ENCODE data around the gene EDEM1.
A peak's percentile ranks its signal among the peaks of the same experiment; 100 is the strongest.
"Not testable (repeated sequence)": the region's sequence is repeated elsewhere in the genome, so short reads cannot be mapped to it uniquely, and the experiment has no call there.

The EDEM1 gene

DNA sequence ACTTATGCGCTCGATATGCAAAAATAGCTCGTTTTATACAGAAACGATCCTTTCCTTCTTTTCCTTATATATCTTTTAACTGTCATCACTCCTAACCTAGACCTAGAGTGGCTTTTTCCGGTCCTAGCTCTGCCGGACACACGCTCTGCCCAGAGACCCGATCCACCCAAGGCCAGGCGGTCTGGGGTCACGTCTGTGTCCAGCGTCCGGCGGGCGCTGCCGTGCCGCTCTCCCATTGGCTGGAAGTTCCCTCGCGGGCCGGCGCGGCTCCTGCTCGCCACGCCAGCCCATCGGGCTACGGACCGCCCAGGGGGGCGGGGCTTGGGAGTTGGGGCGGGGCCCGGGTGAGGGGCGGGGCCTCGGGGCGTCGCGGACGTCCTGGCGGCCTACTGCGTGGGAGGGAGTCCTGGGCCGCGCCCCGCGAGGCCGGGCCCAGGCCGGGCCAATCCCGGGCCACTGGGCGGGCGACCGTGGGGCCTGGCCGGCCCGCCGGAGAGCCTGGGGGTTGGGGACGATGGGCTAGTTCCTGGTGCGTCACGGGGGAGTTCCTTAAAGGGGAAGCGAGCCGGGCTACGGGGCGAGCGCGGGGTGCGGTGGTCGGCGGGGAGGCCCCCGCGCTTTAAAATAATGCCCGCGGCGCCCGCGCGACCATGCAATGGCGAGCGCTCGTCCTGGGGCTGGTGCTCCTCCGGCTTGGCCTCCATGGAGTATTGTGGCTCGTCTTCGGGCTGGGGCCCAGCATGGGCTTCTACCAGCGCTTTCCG is at the start of gene EDEM1:
EDEM1 (plus strand) TSS at position 552 of the 764 bp plus-strand sequence; CDS start at position 651, 99 bp downstream.
- peak; percentile 68 for DNase-seq (ENCODE audit: low read depth, low spot score)

GRCh38 chr3:5138214-5138981 is 49.1 kb upstream of the EDEM1 start:
- no peak for DNase-seq (ENCODE audit: low read depth, low spot score)

DNA sequence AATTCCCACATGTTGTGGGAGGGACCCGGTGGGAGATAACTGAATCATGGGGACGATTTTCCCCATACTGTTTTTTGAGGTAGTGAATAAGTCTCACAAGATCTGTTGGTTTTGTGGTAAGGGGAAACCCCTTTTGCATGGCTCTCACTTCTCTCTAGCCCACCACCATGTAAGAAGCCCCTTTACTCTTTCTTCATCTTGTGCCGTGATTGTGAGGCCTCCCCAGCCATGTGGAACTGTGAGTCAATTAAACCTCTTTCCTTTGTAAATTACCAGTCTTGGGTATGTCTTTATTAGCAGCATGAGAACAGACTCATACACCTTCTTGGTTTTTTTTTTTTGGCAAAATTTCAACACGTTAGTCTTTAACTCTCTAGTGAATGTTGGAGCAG is 47.3 kb upstream of the EDEM1 start:
- DNase-seq (ENCODE audit: low read depth, low spot score): no peak

- no peak for DNase-seq (ENCODE audit: low read depth, low spot score)
Measured at GRCh38 chr3:5140839-5141238, 46.7 kb upstream of the EDEM1 start.

GRCh38 chr3:5141760-5142159 is 45.7 kb upstream of the EDEM1 start:
- DNase-seq (ENCODE audit: low read depth, low spot score): no peak

DNA sequence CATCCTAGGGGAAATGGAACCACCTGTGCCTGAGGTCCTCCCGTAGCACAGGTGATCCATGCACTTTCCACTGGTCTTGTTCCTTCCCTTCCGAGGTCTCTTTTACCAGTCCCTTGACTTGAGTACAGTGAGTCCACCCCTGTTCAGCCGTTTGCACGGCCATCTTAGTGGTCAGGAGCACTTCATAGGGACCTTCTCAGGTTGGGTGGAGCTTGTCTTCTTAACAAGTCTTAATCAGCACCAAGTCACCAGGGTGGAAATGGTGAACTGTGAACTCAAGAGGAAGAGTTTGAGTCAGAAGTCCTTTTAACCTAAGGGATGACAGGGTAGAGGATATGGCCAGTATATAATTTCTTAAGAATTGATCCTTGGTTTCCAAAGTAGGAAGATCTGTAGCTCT is 44.0 kb upstream of the EDEM1 start:
- no peak for DNase-seq (ENCODE audit: low read depth, low spot score)

GRCh38 chr3:5144316-5144994 is 43.1 kb upstream of the EDEM1 start:
- no peak for DNase-seq (ENCODE audit: low read depth, low spot score)

DNA sequence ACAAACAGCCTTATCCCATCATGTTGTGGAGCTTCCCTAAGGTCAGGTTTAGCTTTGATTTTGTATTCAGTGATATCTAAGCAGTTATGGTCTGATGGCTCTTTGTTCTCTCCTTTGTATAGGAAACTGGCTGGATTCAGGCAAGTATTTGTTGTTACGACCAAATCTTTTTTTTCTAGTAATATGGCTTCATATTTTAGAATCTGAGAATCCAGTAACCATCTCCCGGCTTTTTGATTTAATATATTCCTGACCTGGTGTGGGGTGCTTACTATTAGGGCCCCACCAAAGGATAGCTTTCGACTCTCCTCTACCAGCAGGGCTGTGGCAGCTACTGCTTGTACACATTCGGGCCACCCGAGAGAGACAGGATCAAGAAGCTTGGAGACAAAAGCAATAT is 42.4 kb upstream of the EDEM1 start:
- no peak for DNase-seq (ENCODE audit: low read depth, low spot score)

- DNase-seq (ENCODE audit: low read depth, low spot score): not testable (repeated sequence)
Measured at GRCh38 chr3:5147152-5147551, 40.4 kb upstream of the EDEM1 start.

GRCh38 chr3:5149306-5149880 is 38.1 kb upstream of the EDEM1 start:
- DNase-seq (ENCODE audit: low read depth, low spot score): no peak

- DNase-seq (ENCODE audit: low read depth, low spot score): no peak
Measured at GRCh38 chr3:5151586-5151985, 35.9 kb upstream of the EDEM1 start.

DNA sequence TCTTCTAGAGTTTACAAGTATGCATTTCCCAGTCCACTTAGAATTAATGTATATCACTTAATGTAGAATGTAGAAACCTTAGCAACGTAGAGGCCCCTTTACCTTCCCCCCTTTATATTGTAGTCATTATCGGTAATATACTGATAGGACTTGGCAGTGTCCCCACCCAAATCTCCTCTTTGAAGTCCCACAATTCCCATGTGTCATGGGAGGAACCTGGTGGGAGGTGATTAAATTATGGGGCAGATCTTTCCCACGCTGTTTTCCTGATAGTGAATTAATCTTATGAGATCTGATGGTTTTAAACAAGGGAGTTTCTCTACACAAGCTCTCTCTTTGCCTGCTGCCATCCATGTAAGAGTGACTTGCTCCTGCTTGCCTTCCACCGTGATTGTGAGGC is 34.4 kb upstream of the EDEM1 start:
- DNase-seq (ENCODE audit: low read depth, low spot score): no peak

- no peak for DNase-seq (ENCODE audit: low read depth, low spot score)
Measured at GRCh38 chr3:5155241-5155640, 32.3 kb upstream of the EDEM1 start.

DNA sequence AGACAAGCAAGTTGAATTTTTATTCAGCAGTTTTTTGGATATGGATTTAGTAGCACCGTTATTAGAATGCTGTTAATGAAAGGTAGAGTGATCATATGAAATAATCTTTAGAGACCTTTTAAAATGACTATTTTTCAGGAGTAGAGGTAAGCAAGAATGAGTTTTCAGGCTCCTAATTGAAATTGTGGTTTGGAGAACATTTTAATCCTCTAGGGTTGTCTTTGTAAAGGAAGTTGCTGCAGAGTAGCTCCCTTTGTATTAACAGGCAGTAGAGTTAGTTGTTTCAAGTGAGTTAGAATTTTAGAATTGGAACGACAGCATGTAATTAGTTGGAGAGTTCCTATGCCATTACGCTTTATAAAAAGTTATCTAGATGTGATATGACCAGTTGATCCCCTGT is 27.2 kb upstream of the EDEM1 start:
- DNase-seq (ENCODE audit: low read depth, low spot score): no peak

DNA sequence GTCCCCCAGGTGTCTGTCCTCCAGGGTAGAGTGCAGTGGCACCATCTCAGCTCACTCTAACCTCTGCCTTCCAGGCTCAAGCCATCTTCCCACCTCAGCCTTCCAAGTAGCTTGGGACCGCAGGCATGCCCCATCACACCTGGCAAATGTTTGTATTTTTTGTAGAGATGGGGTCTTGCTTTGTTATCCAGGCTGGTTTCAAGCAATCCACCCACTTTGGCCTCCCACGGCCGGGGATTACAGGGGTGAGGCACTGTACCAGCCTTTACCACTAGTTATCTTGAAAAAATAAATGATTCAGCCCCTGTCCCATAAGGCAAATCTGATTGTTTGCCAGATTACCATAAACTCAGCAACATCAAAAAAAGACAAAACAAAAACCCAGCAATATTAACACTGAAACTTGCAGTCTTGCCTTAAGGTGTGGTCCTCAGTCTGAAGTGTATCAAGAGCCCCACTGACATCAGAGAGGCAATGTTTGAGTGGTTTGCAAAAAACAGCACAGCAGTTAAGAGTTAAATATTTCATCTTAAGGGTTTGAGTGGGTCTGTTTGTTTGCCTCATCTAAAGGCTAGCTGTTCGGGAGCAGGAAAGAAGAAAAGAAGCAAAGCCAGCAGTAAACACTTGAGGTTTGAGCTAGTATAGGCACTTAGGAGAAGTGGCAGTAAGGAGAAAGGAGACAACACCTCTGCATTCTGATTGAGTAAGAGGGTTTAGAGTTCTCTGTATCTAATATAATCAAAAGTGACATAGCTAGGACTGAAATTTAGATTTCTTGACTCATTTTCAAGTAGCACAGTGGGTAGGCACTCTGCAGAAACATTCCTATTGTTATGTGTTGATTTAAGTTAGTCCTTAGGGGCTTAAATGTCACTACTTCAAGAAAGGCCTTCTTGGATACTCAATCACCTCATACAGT is 26.3 kb upstream of the EDEM1 start:
- no peak for DNase-seq (ENCODE audit: low read depth, low spot score)

GRCh38 chr3:5162102-5162501 is 25.4 kb upstream of the EDEM1 start:
- no peak for DNase-seq (ENCODE audit: low read depth, low spot score)

- DNase-seq (ENCODE audit: low read depth, low spot score): no peak
Measured at GRCh38 chr3:5165698-5166097, 21.8 kb upstream of the EDEM1 start.

GRCh38 chr3:5166846-5167245 is 20.7 kb upstream of the EDEM1 start:
- DNase-seq (ENCODE audit: low read depth, low spot score): no peak

GRCh38 chr3:5168110-5168509 is 19.4 kb upstream of the EDEM1 start:
- no peak for DNase-seq (ENCODE audit: low read depth, low spot score)

DNA sequence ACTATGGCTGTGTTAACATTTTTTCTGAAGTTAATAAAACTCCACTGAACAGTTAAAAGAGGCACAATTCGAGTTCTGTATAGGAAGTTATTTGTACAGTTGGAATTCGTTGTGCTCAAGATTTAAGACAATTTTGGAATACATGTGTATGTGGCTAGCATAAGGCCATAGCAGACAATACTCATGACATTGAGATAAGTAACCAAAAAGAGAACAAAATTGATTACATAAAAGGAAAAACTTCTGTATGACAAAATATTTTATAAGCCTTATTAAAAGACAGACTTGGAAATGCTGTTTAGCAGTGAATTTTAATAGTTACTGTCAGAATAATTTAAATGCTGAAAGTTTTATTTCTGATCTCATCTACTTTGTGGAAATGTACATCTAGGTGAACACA is 17.7 kb upstream of the EDEM1 start:
- DNase-seq (ENCODE audit: low read depth, low spot score): no peak

DNA sequence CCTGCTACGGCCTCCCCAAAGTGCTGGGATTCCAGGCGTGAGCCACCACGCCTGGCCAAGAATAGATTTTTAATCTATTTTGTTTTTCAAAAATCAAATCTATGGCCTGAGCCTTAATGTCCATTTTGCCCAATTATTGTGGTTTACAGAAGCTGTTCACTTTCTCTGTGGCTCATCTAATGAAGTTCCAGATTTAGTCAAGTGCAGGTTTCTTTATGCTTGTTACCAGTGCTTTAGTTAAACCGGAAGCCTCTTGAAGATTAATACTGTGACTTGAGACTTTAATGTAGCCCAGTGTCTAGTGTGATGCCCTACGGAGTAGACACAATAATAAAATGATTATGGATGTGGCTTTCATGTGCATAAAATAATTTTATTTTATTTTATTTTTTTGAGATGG is 16.5 kb upstream of the EDEM1 start:
- DNase-seq (ENCODE audit: low read depth, low spot score): no peak
